DOHH2 (cell line): Measurements from ENCODE around the gene RING1.

Source experiments
- H3F3A ChIP-seq: fragments of 200-600 bp; sonication (generic), shearing (Covaris generic); 2 replicates; pipeline ENCODE4 v1.6.0; 2016; ENCODE audit warnings: antibody characterized with exemption, mild to moderate bottlenecking; ENCODE audit not compliant: control insufficient read depth, insufficient read depth
- H3K27ac ChIP-seq: fragments of 200-600 bp; sonication (generic); 2 replicates; pipeline ENCODE4 v1.5.1; 2014; ENCODE audit warnings: low read depth, mild to moderate bottlenecking, low read length, moderate library complexity
- H3K27me3 ChIP-seq: fragments of 200-600 bp; sonication (generic); 2 replicates; pipeline ENCODE4 v1.6.1; 2014; ENCODE audit warnings: mild to moderate bottlenecking, low read length, mixed read lengths; ENCODE audit not compliant: control insufficient read depth
- H3K36me3 ChIP-seq: fragments of 200-600 bp; sonication (generic); 2 replicates; pipeline ENCODE4 v1.6.1; 2014; ENCODE audit warnings: mild to moderate bottlenecking, low read length, moderate library complexity, mixed read lengths; ENCODE audit not compliant: control insufficient read depth
- H3K4me1 ChIP-seq: fragments of 200-600 bp; sonication (generic); 2 replicates; pipeline ENCODE4 v1.6.1; 2014; ENCODE audit warnings: mild to moderate bottlenecking, low read length, mixed read lengths; ENCODE audit not compliant: control insufficient read depth
- H3K4me2 ChIP-seq: fragments of 200-600 bp; sonication (generic); 2 replicates; pipeline ENCODE4 v1.6.0; 2014; ENCODE audit warnings: mild to moderate bottlenecking, low read length, moderate library complexity
- H3K4me3 ChIP-seq: fragments of 200-600 bp; sonication (generic); 2 replicates; pipeline ENCODE4 v1.5.1; 2014; ENCODE audit warnings: mild to moderate bottlenecking, low read length, mixed read lengths
- H3K79me2 ChIP-seq: fragments of 200-600 bp; sonication (generic); 2 replicates; pipeline ENCODE4 v1.6.1; 2014; ENCODE audit warnings: mild to moderate bottlenecking, low read length, mixed read lengths; ENCODE audit not compliant: control insufficient read depth
- H3K9me2 ChIP-seq: fragments of 200-600 bp; sonication (generic); replicated peaks from 2 replicates; pipeline ENCODE4 v1.6.1; 2014; ENCODE audit warnings: mild to moderate bottlenecking, low read length, mixed read lengths; ENCODE audit not compliant: control insufficient read depth
- H3K9me3 ChIP-seq: fragments of 200-600 bp; sonication (generic); 2 replicates; pipeline ENCODE4 v1.6.1; 2014; ENCODE audit warnings: antibody characterized with exemption, low read length, mixed read lengths; ENCODE audit not compliant: control insufficient read depth, insufficient read depth
- H4K20me1 ChIP-seq: fragments of 200-600 bp; sonication (generic); 2 replicates; pipeline ENCODE4 v1.6.0; 2014; ENCODE audit warnings: low read depth, mild to moderate bottlenecking, antibody characterized with exemption, low read length, moderate library complexity; ENCODE audit not compliant: control insufficient read depth, insufficient read depth
- CTCF ChIP-seq: fragments of 200-600 bp; sonication (generic); IDR thresholded peaks from one replicate; pipeline ENCODE4 v1.5.1; 2014; ENCODE audit warnings: antibody characterized with exemption, mild to moderate bottlenecking, low read depth, low read length; ENCODE audit not compliant: poor library complexity, severe bottlenecking
- EZH2phosphoT487 ChIP-seq: fragments of 200-600 bp; sonication (generic); IDR thresholded peaks from 2 replicates; pipeline ENCODE4 v1.6.1; 2017; ENCODE audit warnings: borderline replicate concordance, mild to moderate bottlenecking, antibody characterized with exemption, low read length, moderate library complexity, mixed read lengths

The RING1 gene

GRCh38 chr6:33181141-33181540 is 27.2 kb upstream of the RING1 start:
- no peaks in the 10 kb centered on the region for H3K79me2 ChIP-seq
- H3K4me1 ChIP-seq: peaks cover 14% of the 10 kb centered on the region
- H3K4me2 ChIP-seq: no peak overlapping the region
- no peaks in the 10 kb centered on the region for H4K20me1 ChIP-seq
- no peaks in the 10 kb centered on the region for H3F3A ChIP-seq
- no peak overlapping the region for H3K27ac ChIP-seq
- H3K9me3 ChIP-seq: peaks cover 19% of the 10 kb centered on the region
- H3K36me3 ChIP-seq: peaks cover 11% of the 10 kb centered on the region
- no peaks in the 10 kb centered on the region; the same call in 1 of the 2 replicates for H3K27me3 ChIP-seq
- no peaks in the 10 kb centered on the region for H3K9me2 ChIP-seq
- no peak for TF ChIP-seq EZH2phosphoT487
- no peak for TF ChIP-seq CTCF
- H3K4me3 ChIP-seq: no peak overlapping the region

DNA sequence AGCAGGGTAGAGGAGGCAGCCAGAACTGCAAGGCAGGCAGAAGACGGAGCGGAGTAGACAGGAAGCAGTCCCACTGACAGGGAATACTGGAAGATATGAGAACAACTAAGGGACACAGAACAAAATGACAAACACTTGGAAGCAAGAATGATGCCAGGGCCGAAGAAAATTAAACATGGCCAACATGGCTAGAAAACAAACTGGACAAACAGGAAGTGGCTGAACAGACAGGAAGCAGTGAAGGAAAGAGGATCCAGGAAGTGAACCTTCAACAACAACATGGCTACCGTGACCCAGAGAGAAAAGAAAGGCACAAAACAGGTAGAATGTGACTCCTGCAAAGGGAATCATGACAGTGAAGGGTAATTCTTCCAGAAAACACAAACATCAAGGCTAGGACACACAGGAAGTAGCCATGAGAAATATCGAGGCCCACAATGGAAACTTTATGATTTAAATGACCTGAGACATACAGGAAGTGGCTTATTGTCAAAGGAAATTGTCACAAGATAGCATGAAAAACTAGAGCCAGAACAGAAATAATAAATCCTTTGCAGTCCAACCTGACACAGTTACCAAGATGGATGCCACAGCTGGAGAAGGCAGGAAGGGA is 25.1 kb upstream of the RING1 start:
- Histone ChIP-seq H3K4me1 (peaks cover 14% of the 10 kb centered on the region), H3K27me3 (peaks cover 5% of the 10 kb centered on the region; the same call in 1 of the 2 replicates), H3K9me3 (peaks cover 19% of the 10 kb centered on the region), H4K20me1 (no peaks in the 10 kb centered on the region), H3K9me2 (no peaks in the 10 kb centered on the region), H3K27ac (peak overlapping the region; percentile 40), H3K4me2 (peak overlapping the region; percentile 53), H3F3A (no peaks in the 10 kb centered on the region), H3K79me2 (no peaks in the 10 kb centered on the region), H3K36me3 (peaks cover 11% of the 10 kb centered on the region), H3K4me3 (peak overlapping the region; percentile 59)
- TF ChIP-seq CTCF (no peak), EZH2phosphoT487 (no peak)

- Histone ChIP-seq H3K36me3 (peaks cover 11% of the 10 kb centered on the region), H4K20me1 (no peaks in the 10 kb centered on the region), H3K27ac (no peak overlapping the region), H3K4me3 (no peak overlapping the region), H3F3A (no peaks in the 10 kb centered on the region), H3K27me3 (peaks cover 8% of the 10 kb centered on the region; the same call in 1 of the 2 replicates), H3K4me2 (no peak overlapping the region), H3K79me2 (no peaks in the 10 kb centered on the region), H3K9me2 (no peaks in the 10 kb centered on the region), H3K4me1 (peaks cover 14% of the 10 kb centered on the region), H3K9me3 (peaks cover 19% of the 10 kb centered on the region)
- TF ChIP-seq CTCF (no peak), EZH2phosphoT487 (no peak)
Measured at GRCh38 chr6:33185190-33185589, 23.1 kb upstream of the RING1 start.
